Kidney capillary endothelial cell (primary cell): ENCODE results near the gene HTR3E.
"Not testable (repeated sequence)": the region's sequence is repeated elsewhere in the genome, so short reads cannot be mapped to it uniquely, and the experiment has no call there.

ENCODE experiments used
- DNase-seq: peaks from one replicate; pipeline ENCODE4 v3.0.0-alpha.2; 2018; ENCODE audit warnings: low spot score

The HTR3E gene

GRCh38 chr3:184110316-184110725, 13.5 kb downstream of the HTR3E start:
- no peak for DNase-seq

- DNase-seq = no peak
Measured at GRCh38 chr3:184116017-184116416, 19.2 kb downstream of the HTR3E start.

GRCh38 chr3:184117636-184118035, 20.8 kb downstream of the HTR3E start:
- no peak for DNase-seq

- DNase-seq = not testable (repeated sequence)
Measured at GRCh38 chr3:184121031-184121430, 24.2 kb downstream of the HTR3E start.

- no peak for DNase-seq
Measured at GRCh38 chr3:184126006-184126405, 29.1 kb downstream of the HTR3E start.

GRCh38 chr3:184129012-184129411, 32.1 kb downstream of the HTR3E start:
- no peak for DNase-seq

- DNase-seq = no peak
Measured at GRCh38 chr3:184132945-184133344, 36.1 kb downstream of the HTR3E start.

- DNase-seq = peak; percentile 67
Measured at GRCh38 chr3:184133840-184134745, 37.2 kb downstream of the HTR3E start.

GRCh38 chr3:184134746-184135148, 37.9 kb downstream of the HTR3E start:
- no peak for DNase-seq

- peak; percentile 95 for DNase-seq
Measured at GRCh38 chr3:184135149-184135910, 38.5 kb downstream of the HTR3E start, which contains the start of gene EIF2B5. Gene EIF2B5, plus strand, starts transcription at chr3:184135358. Its CDS starts 28 bp downstream, at chr3:184135386.

- DNase-seq = no peak
Measured at GRCh38 chr3:184135911-184136260, 39.0 kb downstream of the HTR3E start.

GRCh38 chr3:184140436-184140835, 43.6 kb downstream of the HTR3E start:
- no peak for DNase-seq

- DNase-seq = no peak
Measured at GRCh38 chr3:184142199-184142598, 45.3 kb downstream of the HTR3E start.

- no peak for DNase-seq
Measured at GRCh38 chr3:184143327-184143726, 46.5 kb downstream of the HTR3E start.

- no peak for DNase-seq
Measured at GRCh38 chr3:184144505-184144904, 47.6 kb downstream of the HTR3E start.

GRCh38 chr3:184145111-184145524, 48.3 kb downstream of the HTR3E start:
- no peak for DNase-seq

GRCh38 chr3:184145751-184146270, 48.9 kb downstream of the HTR3E start:
- no peak for DNase-seq

GRCh38 chr3:184148076-184148475, 51.2 kb downstream of the HTR3E start:
- DNase-seq = no peak

- no peak for DNase-seq
Measured at GRCh38 chr3:184149123-184149522, 52.3 kb downstream of the HTR3E start.

- not testable (repeated sequence) for DNase-seq
Measured at GRCh38 chr3:184149770-184150169, 52.9 kb downstream of the HTR3E start.

- DNase-seq = no peak
Measured at GRCh38 chr3:184154885-184155643, 58.2 kb downstream of the HTR3E start, which contains the start of gene DVL3. Gene DVL3, plus strand, starts transcription at chr3:184155377. Its CDS starts 259 bp downstream, at chr3:184155636.
